ENCODE measurements around the gene VEGFC.

GRCh38 chr4:176781739-176782100 lies 11.0 kb downstream of the VEGFC start:
- TF ChIP-seq, protein P1, sequence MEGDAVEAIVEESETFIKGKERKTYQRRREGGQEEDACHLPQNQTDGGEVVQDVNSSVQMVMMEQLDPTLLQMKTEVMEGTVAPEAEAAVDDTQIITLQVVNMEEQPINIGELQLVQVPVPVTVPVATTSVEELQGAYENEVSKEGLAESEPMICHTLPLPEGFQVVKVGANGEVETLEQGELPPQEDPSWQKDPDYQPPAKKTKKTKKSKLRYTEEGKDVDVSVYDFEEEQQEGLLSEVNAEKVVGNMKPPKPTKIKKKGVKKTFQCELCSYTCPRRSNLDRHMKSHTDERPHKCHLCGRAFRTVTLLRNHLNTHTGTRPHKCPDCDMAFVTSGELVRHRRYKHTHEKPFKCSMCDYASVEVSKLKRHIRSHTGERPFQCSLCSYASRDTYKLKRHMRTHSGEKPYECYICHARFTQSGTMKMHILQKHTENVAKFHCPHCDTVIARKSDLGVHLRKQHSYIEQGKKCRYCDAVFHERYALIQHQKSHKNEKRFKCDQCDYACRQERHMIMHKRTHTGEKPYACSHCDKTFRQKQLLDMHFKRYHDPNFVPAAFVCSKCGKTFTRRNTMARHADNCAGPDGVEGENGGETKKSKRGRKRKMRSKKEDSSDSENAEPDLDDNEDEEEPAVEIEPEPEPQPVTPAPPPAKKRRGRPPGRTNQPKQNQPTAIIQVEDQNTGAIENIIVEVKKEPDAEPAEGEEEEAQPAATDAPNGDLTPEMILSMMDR (IDR thresholded peaks at IDR 0.05): no peak
- TF ChIP-seq RFX5 (IDR thresholded peaks at IDR 0.05; ENCODE audit: low read length) (no peak), REST (IDR thresholded peaks at IDR 0.05; ENCODE audit: low read depth, low read length) (no peak), SIN3A (IDR thresholded peaks at IDR 0.05; ENCODE audit: borderline replicate concordance, low read depth, low read length) (no peak), POLR2AphosphoS5 (IDR thresholded peaks at IDR 0.05; ENCODE audit: low read depth, low read length) (no peak)

All from SK-N-SH (cell line).